ENCODE measurements around the gene EFR3B. TPM values are rescaled to one million over a fixed set of nuclear protein-coding genes. Genes with fewer than 3 reads are reported as not detected.

Gene EFR3B
- total and polyA plus RNA-seq, 2 of the 13 experiments (the other 11 are each of a cell fraction or from before 2014, with no cell fraction given) = 0.42 TPM

GRCh38 chr2:25042321-25043240 lies 705 bp downstream of the EFR3B start (continued):
- TF ChIP-seq CEBPZ (IDR thresholded peaks at IDR 0.05; ENCODE audit: low read length) (no peak), NCOA5 (CRISPR knock-in tag; IDR thresholded peaks at IDR 0.05) (no peak), ZKSCAN5 (CRISPR knock-in tag; IDR thresholded peaks at IDR 0.05) (no peak), ZNF660 (CRISPR knock-in tag; IDR thresholded peaks at IDR 0.05; ENCODE audit: borderline replicate concordance, low read depth) (no peak), TGIF2 (CRISPR knock-in tag; IDR thresholded peaks at IDR 0.05) (no peak), ZNF644 (CRISPR knock-in tag; IDR thresholded peaks at IDR 0.05; ENCODE audit: low read depth) (no peak), CERS6 (CRISPR knock-in tag; IDR thresholded peaks at IDR 0.05) (no peak), SRSF4 (IDR thresholded peaks at IDR 0.05; ENCODE audit: low read depth, low read length, poor library complexity, severe bottlenecking) (no peak), AHR (CRISPR knock-in tag; IDR thresholded peaks at IDR 0.05) (no peak), SOX13 (IDR thresholded peaks at IDR 0.05) (no peak), SOX13 (CRISPR knock-in tag; conservative IDR thresholded peaks at IDR 0.05 in 1 of 2, IDR thresholded peaks at IDR 0.05 in 1 of 2) (no peak), ZNF431 (CRISPR knock-in tag; IDR thresholded peaks at IDR 0.05; ENCODE audit: borderline replicate concordance, low read depth) (no peak), ZFP91 (CRISPR knock-in tag; IDR thresholded peaks at IDR 0.05; ENCODE audit: borderline replicate concordance) (peak; percentile 54; the same call in 1 of the 2 replicates), KLF15 (CRISPR knock-in tag; IDR thresholded peaks at IDR 0.05; ENCODE audit: borderline replicate concordance) (no peak), SRF (IDR thresholded peaks at IDR 0.05; ENCODE audit: low read depth, low read length) (no peak), ZNF235 (CRISPR knock-in tag; IDR thresholded peaks at IDR 0.05; ENCODE audit: borderline replicate concordance) (no peak), ZNF747 (CRISPR knock-in tag; IDR thresholded peaks at IDR 0.05; ENCODE audit: borderline replicate concordance) (no peak), GATA4 (IDR thresholded peaks at IDR 0.05; ENCODE audit: borderline replicate concordance, low read depth) (no peak), ZSCAN25 (CRISPR knock-in tag; IDR thresholded peaks at IDR 0.05) (no peak; the same call in 1 of the 2 replicates), DMTF1 (CRISPR knock-in tag; IDR thresholded peaks at IDR 0.05) (no peak)
